Suprapubic skin (tissue), 4 donors: Measurements from ENCODE around the gene CS. TPM values are rescaled to one million over a fixed set of nuclear protein-coding genes. Genes with fewer than 3 reads are reported as not detected.
"Not testable (repeated sequence)": the region's sequence is repeated elsewhere in the genome, so short reads cannot be mapped to it uniquely, and the experiment has no call there.

Source experiments
- DNase-seq, 2 donors: peaks; one replicate each; pipeline ENCODE4 v3.0.0-alpha.2; 2019; ENCODE audit warnings: low spot score in 2 of 2
- H3K27ac ChIP-seq: fragments of 200-600 bp; sonication (generic); one replicate; pipeline ENCODE4 v1.5.1; 2019
- H3K27me3 ChIP-seq: fragments of 200-600 bp; sonication (generic); one replicate; pipeline ENCODE4 v1.5.1; 2019
- H3K36me3 ChIP-seq: fragments of 200-600 bp; sonication (generic); one replicate; pipeline ENCODE4 v1.5.1; 2019
- H3K4me1 ChIP-seq: fragments of 200-600 bp; sonication (generic); one replicate; pipeline ENCODE4 v1.5.1; 2019
- H3K4me3 ChIP-seq: fragments of 200-600 bp; sonication (generic); one replicate; pipeline ENCODE4 v1.5.1; 2019; ENCODE audit warnings: mild to moderate bottlenecking
- H3K9me3 ChIP-seq: fragments of 200-600 bp; sonication (generic); one replicate; pipeline ENCODE4 v1.5.1; 2019
- EP300 ChIP-seq: sonication (generic); formaldehyde crosslinking; IDR thresholded peaks from one replicate; pipeline ENCODE4 v1.6.1; 2017; ENCODE audit warnings: antibody characterized with exemption
- POLR2A ChIP-seq, 2 donors: fragments of 450-650 bp; IDR thresholded peaks; one replicate each; pipeline ENCODE4 v1.6.1; 2017; ENCODE audit warnings: antibody characterized with exemption in 2 of 2, mild to moderate bottlenecking in 2 of 2, moderate library complexity in 2 of 2
- POLR2AphosphoS5 ChIP-seq, 3 donors: sonication (generic); formaldehyde crosslinking; IDR thresholded peaks; one replicate each; pipeline ENCODE4 v1.6.1; 2017; ENCODE audit warnings: antibody characterized with exemption in 3 of 3
- WGBS: methylation state at CpG from one replicate; pipeline ENCODE4 v1.1.5; 2018; 5-methylcytosine and 5-hydroxymethylcytosine counted together
- total RNA-seq, 4 donors: library from RNA; depleted of rRNA; stranded (reverse); fragments of >200 nt; gene quantifications; one replicate each; pipeline ENCODE4 v1.1.0, GENCODE V29; 2016
- TF ChIP-seq, protein P1 (sequence below), 2 donors: fragments of 200-600 bp in 1 of 2; fragments of 450-650 bp in 1 of 2; sonication (generic) in 1 of 2; IDR thresholded peaks; one replicate each; pipeline ENCODE4 v1.5.1; 2016 to 2019; ENCODE audit warnings: antibody characterized with exemption in 2 of 2, mild to moderate bottlenecking in 1 of 2, moderate library complexity in 1 of 2

The CS gene
- total RNA-seq, 4 donors from 2014 or later, result 176 to 218 (median 179) TPM

DNA sequence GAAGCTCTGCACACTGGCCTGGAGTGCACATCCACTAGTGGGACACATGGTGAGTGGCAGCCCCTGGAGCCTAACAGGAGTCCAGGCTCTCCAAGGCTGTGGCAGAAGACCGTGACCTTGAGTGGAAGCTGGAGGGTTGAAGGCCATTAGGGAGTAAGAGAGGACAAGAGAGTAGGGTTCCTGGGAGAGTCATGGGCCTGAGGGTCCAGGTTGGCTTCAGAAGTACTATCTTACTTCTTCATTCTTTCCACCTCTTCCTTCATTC is 39.0 kb upstream of the CS start:
- H3K9me3 ChIP-seq, result no peaks in the 10 kb centered on the region
- no peak overlapping the region for H3K4me3 ChIP-seq
- DNase-seq, result no peak
- H3K36me3 ChIP-seq, result peaks cover 24% of the 10 kb centered on the region
- no peak for TF ChIP-seq POLR2AphosphoS5 (IDR thresholded peaks at IDR 0.05)
- TF ChIP-seq EP300, result no peak
- TF ChIP-seq, protein P1, sequence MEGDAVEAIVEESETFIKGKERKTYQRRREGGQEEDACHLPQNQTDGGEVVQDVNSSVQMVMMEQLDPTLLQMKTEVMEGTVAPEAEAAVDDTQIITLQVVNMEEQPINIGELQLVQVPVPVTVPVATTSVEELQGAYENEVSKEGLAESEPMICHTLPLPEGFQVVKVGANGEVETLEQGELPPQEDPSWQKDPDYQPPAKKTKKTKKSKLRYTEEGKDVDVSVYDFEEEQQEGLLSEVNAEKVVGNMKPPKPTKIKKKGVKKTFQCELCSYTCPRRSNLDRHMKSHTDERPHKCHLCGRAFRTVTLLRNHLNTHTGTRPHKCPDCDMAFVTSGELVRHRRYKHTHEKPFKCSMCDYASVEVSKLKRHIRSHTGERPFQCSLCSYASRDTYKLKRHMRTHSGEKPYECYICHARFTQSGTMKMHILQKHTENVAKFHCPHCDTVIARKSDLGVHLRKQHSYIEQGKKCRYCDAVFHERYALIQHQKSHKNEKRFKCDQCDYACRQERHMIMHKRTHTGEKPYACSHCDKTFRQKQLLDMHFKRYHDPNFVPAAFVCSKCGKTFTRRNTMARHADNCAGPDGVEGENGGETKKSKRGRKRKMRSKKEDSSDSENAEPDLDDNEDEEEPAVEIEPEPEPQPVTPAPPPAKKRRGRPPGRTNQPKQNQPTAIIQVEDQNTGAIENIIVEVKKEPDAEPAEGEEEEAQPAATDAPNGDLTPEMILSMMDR (IDR thresholded peaks at IDR 0.05), result no peak
- no peak for TF ChIP-seq POLR2A (IDR thresholded peaks at IDR 0.05)
- H3K27ac ChIP-seq, result no peak overlapping the region
- H3K27me3 ChIP-seq, result no peaks in the 10 kb centered on the region
- 91% methylated on average over 1 of the region's 1 CpG for WGBS
- H3K4me1 ChIP-seq, result peaks cover 6% of the 10 kb centered on the region

DNA sequence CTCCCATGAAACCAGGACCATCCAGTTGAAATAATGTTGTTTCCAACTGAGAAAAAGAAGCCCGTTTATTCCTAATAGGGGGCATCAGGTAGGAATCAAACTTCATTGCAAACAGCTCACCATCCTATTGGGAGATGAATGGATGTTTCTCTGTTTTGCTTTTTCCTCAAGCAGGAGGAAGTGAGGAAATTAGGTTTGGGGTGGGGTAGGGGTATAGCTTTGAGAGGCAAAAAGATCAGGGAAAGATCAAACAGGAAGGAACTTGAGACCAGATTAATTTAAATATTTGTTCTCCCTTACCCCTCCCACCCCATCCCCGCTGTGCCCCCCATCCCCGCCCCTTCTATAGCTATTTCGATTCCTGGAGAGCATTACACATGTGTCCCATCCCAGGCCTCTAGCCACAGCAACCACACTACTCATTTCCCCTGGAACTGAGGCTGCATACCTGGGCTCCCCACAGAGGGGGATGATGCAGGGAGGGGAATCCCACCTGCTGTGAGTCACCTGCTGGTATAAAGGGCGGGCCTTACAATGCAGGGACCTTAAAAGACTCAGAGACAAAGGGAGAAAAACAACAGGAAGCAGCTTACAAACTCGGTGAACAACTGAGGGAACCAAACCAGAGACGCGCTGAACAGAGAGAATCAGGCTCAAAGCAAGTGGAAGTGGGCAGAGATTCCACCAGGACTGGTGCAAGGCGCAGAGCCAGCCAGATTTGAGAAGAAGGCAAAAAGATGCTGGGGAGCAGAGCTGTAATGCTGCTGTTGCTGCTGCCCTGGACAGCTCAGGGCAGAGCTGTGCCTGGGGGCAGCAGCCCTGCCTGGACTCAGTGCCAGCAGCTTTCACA is 38.4 kb upstream of the CS start, which contains the start of gene IL23A:
Gene IL23A (plus strand): TSS at position 577 of the 850 bp plus-strand sequence. CDS start 161 bp downstream, at position 738.
- H3K27me3 ChIP-seq, result no peaks in the 10 kb centered on the region
- TF ChIP-seq, protein P1 (IDR thresholded peaks at IDR 0.05), result no peak
- TF ChIP-seq EP300, result no peak
- no peak for TF ChIP-seq POLR2AphosphoS5 (IDR thresholded peaks at IDR 0.05)
- 34% methylated on average over 9 of the region's 9 CpGs for WGBS
- H3K27ac ChIP-seq, result no peak within 1 kb of the TSS
- H3K36me3 ChIP-seq, result peaks cover 18% of the 10 kb centered on the region
- DNase-seq, result no peak
- H3K4me3 ChIP-seq, result no peak within 1 kb of the TSS
- no peaks in the 10 kb centered on the region for H3K9me3 ChIP-seq
- H3K4me1 ChIP-seq, result peaks cover 6% of the 10 kb centered on the region

DNA sequence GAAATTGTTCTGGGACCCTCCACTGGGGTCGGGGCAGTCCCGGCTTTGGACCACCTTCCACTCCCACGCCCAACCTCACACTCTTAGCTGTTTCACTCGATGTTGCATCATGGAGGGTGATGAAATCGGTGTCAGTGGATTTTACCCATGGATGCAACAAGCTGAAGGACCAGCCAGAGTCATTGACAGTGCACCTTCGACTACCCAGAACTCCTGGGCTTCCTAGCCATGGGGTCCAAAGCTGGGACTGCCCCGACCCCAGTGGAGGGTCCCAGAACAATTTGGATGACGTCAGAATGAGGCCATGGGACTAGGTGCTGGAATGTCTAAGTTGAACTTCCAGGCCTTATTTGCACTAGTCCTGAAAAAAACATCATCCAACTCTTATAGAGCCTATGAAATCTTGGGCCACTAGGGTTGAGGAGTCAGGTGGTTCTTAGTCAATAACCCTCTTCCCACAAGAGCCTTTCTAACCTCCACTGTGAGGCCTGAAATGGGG is 37.7 kb upstream of the CS start:
- Histone ChIP-seq H3K4me3 (no peak overlapping the region), H3K27me3 (no peaks in the 10 kb centered on the region), H3K36me3 (peaks cover 11% of the 10 kb centered on the region), H3K27ac (no peak overlapping the region), H3K4me1 (peaks cover 14% of the 10 kb centered on the region), H3K9me3 (no peaks in the 10 kb centered on the region)
- TF ChIP-seq POLR2A (IDR thresholded peaks at IDR 0.05) (no peak), POLR2AphosphoS5 (IDR thresholded peaks at IDR 0.05) (no peak), EP300 (no peak)
- TF ChIP-seq, protein P1 (IDR thresholded peaks at IDR 0.05), result no peak
- WGBS, result 83% methylated on average over 8 of the region's 8 CpGs
- DNase-seq, result no peak

DNA sequence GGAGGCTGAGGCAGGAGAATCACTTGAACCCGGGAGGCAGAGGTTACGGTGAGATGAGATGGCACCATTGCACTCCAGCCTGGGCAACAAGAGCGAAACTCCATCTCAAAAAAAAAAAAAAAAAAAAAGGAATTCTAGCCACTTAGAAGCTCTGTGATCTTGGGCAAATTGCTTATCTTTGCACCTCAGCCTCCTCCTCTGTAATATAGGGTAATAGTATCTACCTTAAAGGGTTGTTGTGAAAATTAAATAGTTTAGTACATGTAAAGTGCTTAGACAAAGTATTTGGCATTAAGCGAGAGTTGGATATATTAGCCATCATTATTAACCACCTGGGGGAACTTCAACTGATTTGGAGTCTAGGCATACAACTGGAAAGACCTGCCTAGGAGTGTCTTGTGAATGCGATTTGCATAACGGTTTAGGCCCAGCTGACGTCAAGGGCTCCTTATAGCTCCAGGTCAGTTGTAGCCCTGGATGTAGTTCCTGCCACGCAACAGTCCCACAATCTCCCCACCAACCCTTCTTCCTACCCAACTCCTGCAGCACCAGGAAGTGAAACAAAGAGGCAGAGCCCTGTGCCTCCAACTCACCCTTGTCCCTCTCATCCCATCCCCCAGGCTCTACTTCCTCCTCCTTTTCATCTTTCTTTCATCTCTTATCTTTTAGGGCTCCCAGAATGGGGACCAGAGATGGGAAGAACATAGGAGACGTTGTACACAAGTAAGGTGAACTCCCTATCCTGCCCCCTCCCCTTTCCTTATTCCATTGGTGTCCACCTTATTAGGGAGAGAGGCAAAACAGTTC is 36.4 kb upstream of the CS start:
- H3K36me3 ChIP-seq, result no peaks in the 10 kb centered on the region
- H3K4me1 ChIP-seq, result peaks cover 18% of the 10 kb centered on the region
- TF ChIP-seq, protein P1 (IDR thresholded peaks at IDR 0.05), result no peak
- TF ChIP-seq EP300 (no peak), POLR2A (IDR thresholded peaks at IDR 0.05) (no peak), POLR2AphosphoS5 (IDR thresholded peaks at IDR 0.05) (no peak)
- no peak overlapping the region for H3K27ac ChIP-seq
- no peak for DNase-seq
- no peak overlapping the region for H3K4me3 ChIP-seq
- 71% methylated on average over 9 of the region's 9 CpGs for WGBS
- H3K9me3 ChIP-seq, result no peaks in the 10 kb centered on the region
- H3K27me3 ChIP-seq, result no peaks in the 10 kb centered on the region

GRCh38 chr12:56335527-56335926 is 35.4 kb upstream of the CS start:
- not testable (repeated sequence) for H3K9me3 ChIP-seq
- 93% methylated on average over 7 of the region's 8 CpGs for WGBS
- peaks cover 18% of the 10 kb centered on the region for H3K4me1 ChIP-seq

More at GRCh38 chr12:56335527-56335926, 35.4 kb upstream of the CS start:
- not testable (repeated sequence) for H3K4me3 ChIP-seq, H3K36me3 ChIP-seq, H3K27ac ChIP-seq, H3K27me3 ChIP-seq, DNase-seq
